Spinal cord (tissue), 10 donors: Measurements from ENCODE around the gene BRI3. TPM values are rescaled to one million over a fixed set of nuclear protein-coding genes. Genes with fewer than 3 reads are reported as not detected.

Experiments
- DNase-seq, 6 donors: peaks; one replicate each; pipeline versions ENCODE4 v3.0.0 to v3.0.0-alpha.2; 2013 to 2015; ENCODE audit warnings: low spot score in 6 of 6, low read depth in 4 of 6
- H3K27ac ChIP-seq: one replicate; pipeline ENCODE4 v1.5.1; 2013; ENCODE audit warnings: low read depth, low read length, control low read depth
- H3K27me3 ChIP-seq: one replicate; pipeline ENCODE4 v1.6.1; 2013; ENCODE audit warnings: low read length; ENCODE audit not compliant: control insufficient read depth, insufficient read depth
- H3K36me3 ChIP-seq: one replicate; pipeline ENCODE4 v1.6.1; 2013; ENCODE audit warnings: low read length; ENCODE audit not compliant: control insufficient read depth, insufficient read depth
- H3K4me1 ChIP-seq: one replicate; pipeline ENCODE4 v1.6.1; 2013; ENCODE audit warnings: low read length; ENCODE audit not compliant: control insufficient read depth, insufficient read depth
- H3K4me3 ChIP-seq: one replicate; pipeline ENCODE4 v1.5.1; 2013; ENCODE audit warnings: low read depth, low read length, control low read depth
- H3K9me3 ChIP-seq: one replicate; pipeline ENCODE4 v1.6.1; 2013; ENCODE audit warnings: low read length; ENCODE audit not compliant: control insufficient read depth, insufficient read depth
- WGBS: methylation state at CpG from one replicate; pipeline ENCODE4 v1.1.5; 2013; ENCODE audit warnings: missing lambda C conversion rate; ENCODE audit not compliant: insufficient coverage; 5-methylcytosine and 5-hydroxymethylcytosine counted together
- polyA plus RNA-seq, 2 donors: library from polyadenylated mRNA; unstranded; fragments of 120-200 nt; gene quantifications; one replicate each; pipeline ENCODE4 v1.2.1, GENCODE V29; 2013; ENCODE audit not compliant: insufficient read length in 2 of 2
- total RNA-seq, 2 donors: library from RNA; depleted of rRNA in 1 of 2; stranded (reverse); fragments of 120-200 nt in 1 of 2; fragments of >200 nt in 1 of 2; gene quantifications; one replicate each; pipeline versions ENCODE4 v1.2.3 to v1.2.4, GENCODE V29; 2013 to 2014
- donor health status: healthy.

The BRI3 gene
- total and polyA plus RNA-seq, 4 donors = 20.1 to 86.2 (median 76.4) TPM

DNA sequence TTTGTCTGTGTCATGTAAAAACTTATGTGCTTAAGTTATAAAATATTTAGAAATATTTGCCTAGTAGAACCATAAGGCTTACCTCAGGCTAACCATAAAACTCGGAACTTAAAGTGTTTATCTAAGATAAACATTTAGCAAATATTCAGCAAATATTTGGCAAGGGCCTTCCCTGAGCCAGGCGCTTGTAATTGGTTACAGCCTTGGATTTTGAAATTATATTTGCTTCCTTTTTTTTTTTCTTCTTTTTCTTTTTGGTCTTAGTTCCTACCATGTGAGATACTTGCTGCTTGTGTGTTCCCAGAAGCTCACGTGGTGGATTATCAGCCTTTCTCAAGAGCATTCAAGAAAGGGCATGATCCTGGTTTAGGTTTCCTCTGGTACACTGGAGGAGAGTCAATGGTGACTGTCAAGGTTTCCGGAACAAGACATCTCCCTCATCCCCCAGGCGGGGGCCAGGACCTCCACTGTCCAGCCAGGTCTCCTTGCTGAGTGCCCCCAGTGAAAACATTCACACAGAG lies 5.2 kb upstream of the BRI3 start:
- Histone ChIP-seq H3K9me3 (no peaks in the 10 kb centered on the region), H3K4me3 (no peak overlapping the region), H3K36me3 (no peaks in the 10 kb centered on the region), H3K4me1 (peaks cover 8% of the 10 kb centered on the region), H3K27me3 (no peaks in the 10 kb centered on the region), H3K27ac (no peak overlapping the region)
- no peak for DNase-seq
- WGBS = no CpG with 5 or more reads among the region's 5 CpGs

GRCh38 chr7:98278408-98278807 lies 3.1 kb upstream of the BRI3 start:
- 92% methylated on average over 5 of the region's 5 CpGs for WGBS
- Histone ChIP-seq H3K4me3 (no peak overlapping the region), H3K36me3 (peaks cover 4% of the 10 kb centered on the region), H3K4me1 (peaks cover 23% of the 10 kb centered on the region), H3K27me3 (no peaks in the 10 kb centered on the region), H3K9me3 (no peaks in the 10 kb centered on the region), H3K27ac (no peak overlapping the region)
- no peak for DNase-seq

DNA sequence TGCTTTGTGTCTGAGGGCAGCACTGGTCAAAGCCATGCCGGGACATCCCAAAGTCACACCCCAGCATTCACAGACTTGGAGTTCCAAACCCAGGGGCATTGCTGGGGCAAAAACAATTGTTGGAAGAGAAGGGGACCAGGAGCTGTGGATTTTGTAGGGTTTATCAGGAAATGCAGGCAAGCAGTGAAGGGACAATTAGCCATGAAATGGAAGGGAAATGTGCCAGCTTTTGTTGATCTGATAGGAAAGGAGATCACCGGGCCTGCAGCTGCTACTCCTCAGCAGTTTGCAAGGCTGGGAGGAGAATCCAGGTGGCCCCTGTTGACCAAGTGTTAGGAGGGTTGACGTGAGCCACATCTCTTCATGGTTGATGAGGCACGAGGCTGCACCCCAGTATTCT lies 2.5 kb upstream of the BRI3 start:
- DNase-seq = no peak
- Histone ChIP-seq H3K27me3 (no peaks in the 10 kb centered on the region), H3K4me3 (no peak overlapping the region), H3K36me3 (peaks cover 9% of the 10 kb centered on the region), H3K9me3 (no peaks in the 10 kb centered on the region), H3K4me1 (peaks cover 28% of the 10 kb centered on the region), H3K27ac (no peak overlapping the region)
- WGBS = 62% methylated on average over 3 of the region's 4 CpGs

GRCh38 chr7:98280296-98280695 lies 1.2 kb upstream of the BRI3 start:
- Histone ChIP-seq H3K36me3 (peaks cover 22% of the 10 kb centered on the region), H3K9me3 (no peaks in the 10 kb centered on the region), H3K4me1 (peaks cover 42% of the 10 kb centered on the region), H3K27ac (no peak overlapping the region), H3K27me3 (no peaks in the 10 kb centered on the region), H3K4me3 (peak overlapping the region; percentile 85)
- DNase-seq = no peak
- WGBS = 24% methylated on average over 4 of the region's 7 CpGs

- WGBS = under 1% methylated on average over 62 of the region's 77 CpGs
- Histone ChIP-seq H3K4me3 (peak overlapping the region; percentile 73), H3K4me1 (peaks cover 58% of the 10 kb centered on the region), H3K9me3 (no peaks in the 10 kb centered on the region), H3K27me3 (no peaks in the 10 kb centered on the region), H3K36me3 (peaks cover 39% of the 10 kb centered on the region), H3K27ac (no peak overlapping the region)
- DNase-seq = peak in 2 of 6 donors; percentile 7 to 51
Observed at GRCh38 chr7:98281757-98282606, 496 bp downstream of the BRI3 start.

- Histone ChIP-seq H3K27me3 (no peaks in the 10 kb centered on the region), H3K27ac (no peak overlapping the region), H3K4me3 (peak overlapping the region; percentile 73), H3K36me3 (peaks cover 47% of the 10 kb centered on the region), H3K9me3 (no peaks in the 10 kb centered on the region), H3K4me1 (peaks cover 65% of the 10 kb centered on the region)
- DNase-seq = peak in 1 of 6 donors; percentile 10
- 36% methylated on average over 12 of the region's 16 CpGs for WGBS
Observed at GRCh38 chr7:98282703-98283102, 1.2 kb downstream of the BRI3 start.

GRCh38 chr7:98283127-98283886 lies 1.8 kb downstream of the BRI3 start:
- no peaks in the 10 kb centered on the region for H3K27me3 ChIP-seq
- peak overlapping the region; percentile 73 for H3K4me3 ChIP-seq
- no peak overlapping the region for H3K27ac ChIP-seq
- H3K9me3 ChIP-seq = no peaks in the 10 kb centered on the region
- DNase-seq = no peak
- peaks cover 53% of the 10 kb centered on the region for H3K36me3 ChIP-seq
- H3K4me1 ChIP-seq = peaks cover 66% of the 10 kb centered on the region
- WGBS = 88% methylated on average over 14 of the region's 19 CpGs

GRCh38 chr7:98283887-98284222 lies 2.4 kb downstream of the BRI3 start:
- H3K27me3 ChIP-seq = no peaks in the 10 kb centered on the region
- H3K9me3 ChIP-seq = no peaks in the 10 kb centered on the region
- peaks cover 66% of the 10 kb centered on the region for H3K4me1 ChIP-seq
- DNase-seq = no peak
- peak overlapping the region; percentile 1 for H3K4me3 ChIP-seq
- H3K36me3 ChIP-seq = peaks cover 58% of the 10 kb centered on the region
- H3K27ac ChIP-seq = no peak overlapping the region
- 88% methylated on average over 7 of the region's 8 CpGs for WGBS

DNA sequence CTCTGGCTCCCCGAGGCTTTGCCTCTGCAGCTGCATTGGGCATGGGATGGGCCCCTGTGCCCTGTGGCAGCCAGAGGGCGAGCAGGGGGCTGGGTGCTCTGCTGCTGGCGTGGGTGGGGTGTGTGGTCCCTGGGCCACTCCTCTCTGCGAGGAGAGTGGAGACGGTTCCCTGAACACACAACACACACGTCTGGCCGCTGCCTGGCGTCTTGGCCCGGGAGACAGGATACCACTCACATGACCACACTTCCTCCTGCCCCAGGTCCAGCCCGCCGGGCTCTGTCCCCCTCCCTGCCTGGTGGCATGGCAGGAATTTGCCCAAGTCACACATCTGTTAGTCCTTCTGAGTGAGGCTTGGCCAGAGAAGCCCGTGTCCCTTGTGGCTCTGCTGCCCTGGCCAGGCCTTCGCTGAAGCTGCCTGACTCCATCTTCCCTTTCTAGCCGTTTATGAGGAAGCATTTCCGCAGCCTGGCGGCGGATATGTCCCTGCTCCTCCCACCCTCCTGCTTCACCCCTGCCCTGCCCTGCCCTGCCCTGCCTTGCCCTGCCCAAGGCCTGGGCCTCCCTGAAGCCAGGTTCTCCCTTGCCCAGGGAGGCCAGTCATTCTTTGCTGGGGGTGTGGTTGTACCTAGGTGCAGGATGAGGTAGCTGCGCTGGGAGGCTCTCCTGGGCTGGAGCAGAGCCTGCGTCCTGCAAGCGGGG lies 3.0 kb downstream of the BRI3 start:
- H3K36me3 ChIP-seq = peaks cover 64% of the 10 kb centered on the region
- H3K4me3 ChIP-seq = peak overlapping the region; percentile 1
- no peaks in the 10 kb centered on the region for H3K27me3 ChIP-seq
- no peak overlapping the region for H3K27ac ChIP-seq
- H3K4me1 ChIP-seq = peaks cover 72% of the 10 kb centered on the region
- 73% methylated on average over 19 of the region's 20 CpGs for WGBS
- no peaks in the 10 kb centered on the region for H3K9me3 ChIP-seq
- DNase-seq = no peak
